Amygdala (tissue), 56 donors: ENCODE measurements around the gene MTPN.

Experiments used
- DNase-seq, 56 donors: peaks; one replicate each; lab custom pipeline; 2025; lab: John Stamatoyannopoulos, UW

The MTPN gene

GRCh38 chr7:135899458-135900064 lies 77.6 kb downstream of the MTPN start:
- no peak for DNase-seq

GRCh38 chr7:135898226-135898625 lies 78.9 kb downstream of the MTPN start:
- no peak for DNase-seq

DNA sequence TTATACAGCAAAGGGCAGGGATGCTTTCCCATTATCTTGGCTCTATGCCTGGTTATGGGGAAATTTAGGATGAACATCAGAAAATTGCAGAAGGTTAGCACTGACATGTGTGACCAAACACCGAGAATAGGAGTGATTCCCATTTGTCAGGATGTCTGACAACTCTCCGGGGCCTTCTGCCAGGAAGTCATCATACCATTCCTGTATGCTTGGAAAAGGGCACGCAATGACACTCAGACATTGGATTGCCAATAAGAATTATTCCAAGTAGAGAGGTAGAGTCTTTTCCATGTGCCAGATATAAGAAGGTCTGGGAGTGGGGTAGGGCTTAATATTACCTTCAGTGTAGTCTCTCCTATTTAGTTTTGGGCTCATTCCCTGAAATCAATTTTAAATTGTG lies 82.3 kb downstream of the MTPN start:
- DNase-seq, result no peak

DNA sequence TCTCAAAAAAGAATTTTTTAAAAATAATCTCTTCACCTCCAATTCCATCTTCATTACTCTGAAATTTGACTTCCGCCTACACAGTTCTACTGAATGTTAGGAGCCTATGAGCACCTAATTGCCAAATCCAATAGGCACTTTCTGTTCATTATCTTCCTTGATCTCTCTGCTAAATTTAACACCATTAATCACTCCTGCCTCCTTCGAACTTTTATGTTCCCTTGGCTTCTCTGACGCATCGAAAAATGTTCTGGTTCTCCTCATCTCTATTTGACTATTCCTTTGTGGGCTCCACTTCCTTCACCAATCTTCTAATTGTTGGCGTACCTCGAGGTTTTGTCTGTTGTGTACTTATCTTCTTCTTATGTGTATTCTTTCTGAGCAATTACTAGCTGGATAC lies 87.3 kb downstream of the MTPN start:
- no peak for DNase-seq

DNA sequence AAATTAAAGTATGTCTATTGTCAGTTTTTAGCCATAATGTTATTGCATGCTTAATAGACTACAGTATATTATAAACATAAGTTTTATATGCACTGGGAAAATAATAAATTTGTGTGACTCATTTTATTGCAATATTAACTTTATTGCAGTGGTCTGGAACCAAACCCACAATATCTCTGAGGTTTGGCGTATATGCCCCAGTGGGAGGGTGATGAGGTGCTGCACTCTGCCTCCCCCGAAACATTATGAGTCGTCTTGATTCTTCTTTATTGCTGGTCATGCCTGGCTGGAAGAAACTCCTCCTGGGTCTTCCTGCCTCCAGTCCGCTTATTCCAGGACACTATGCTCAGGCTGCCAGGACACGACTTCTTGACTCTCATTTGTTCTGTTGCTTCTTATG lies 88.4 kb downstream of the MTPN start:
- no peak for DNase-seq

- DNase-seq, result no peak
Observed at GRCh38 chr7:135886345-135887132, 90.6 kb downstream of the MTPN start.

DNA sequence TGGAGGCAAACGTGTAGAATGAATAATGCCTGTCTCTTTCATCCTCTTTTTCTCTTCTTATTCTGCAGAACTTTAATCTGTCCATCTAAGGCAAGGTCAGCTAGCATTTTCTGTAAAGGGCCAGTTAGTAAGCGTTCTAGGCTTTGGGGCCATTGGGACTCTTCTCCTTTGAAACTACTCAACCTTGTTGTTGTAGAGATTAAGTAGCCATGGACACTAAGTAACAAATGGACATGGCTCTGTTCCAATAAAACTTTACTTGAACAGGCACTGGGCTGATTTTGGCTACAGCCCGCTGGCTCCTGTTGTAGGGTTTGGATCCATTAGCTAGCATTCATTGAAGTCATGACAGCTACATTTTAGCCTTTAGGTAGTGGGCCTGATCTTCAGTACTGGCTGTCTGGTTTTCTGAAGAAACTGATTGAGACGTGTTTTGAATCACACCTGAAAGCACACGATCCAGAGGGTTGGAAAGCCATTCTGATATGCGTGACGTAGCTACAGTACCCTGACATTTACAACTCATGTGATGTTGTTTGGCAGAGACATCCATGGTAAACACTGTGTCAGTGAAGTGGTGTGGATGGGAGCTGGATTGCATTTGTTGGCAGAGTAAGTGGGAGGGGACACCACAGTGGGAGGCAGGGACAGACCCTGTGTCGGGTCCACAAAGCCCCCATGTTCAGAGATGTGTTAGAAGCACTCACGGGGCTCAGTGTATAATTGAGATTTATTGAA lies 92.5 kb downstream of the MTPN start:
- no peak for DNase-seq

- no peak for DNase-seq
Observed at GRCh38 chr7:135879233-135879632, 97.9 kb downstream of the MTPN start.

DNA sequence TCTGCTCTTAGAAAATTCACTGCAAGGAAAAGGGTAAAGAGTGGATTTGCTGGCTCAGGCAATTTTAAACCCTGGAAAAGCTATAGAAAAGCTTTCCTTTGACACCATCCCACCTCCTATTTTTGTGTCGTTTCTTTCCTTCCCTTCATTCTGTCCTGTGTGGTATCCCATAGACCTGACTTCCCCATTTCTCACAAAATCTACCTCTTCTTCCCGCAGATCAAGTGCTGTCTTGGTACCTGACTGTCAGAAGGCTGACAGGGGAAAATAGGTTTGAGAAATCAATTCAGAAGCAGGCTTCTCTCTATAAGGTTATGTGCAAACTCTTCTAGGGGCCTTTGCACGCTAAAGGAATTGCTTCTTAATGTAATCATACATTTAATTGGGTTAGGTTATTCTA lies 98.9 kb downstream of the MTPN start:
- DNase-seq, result no peak

- no peak for DNase-seq
Observed at GRCh38 chr7:135877805-135878204, 99.4 kb downstream of the MTPN start.
